Measurements from ENCODE around the gene MACF1. TPM values are rescaled to one million over a fixed set of nuclear protein-coding genes. Genes with fewer than 3 reads are reported as not detected.
A peak's percentile ranks its signal among the peaks of the same experiment; 100 is the strongest.

Gene MACF1
- total RNA-seq, 1 experiment from 2014 or later: 104 TPM

DNA sequence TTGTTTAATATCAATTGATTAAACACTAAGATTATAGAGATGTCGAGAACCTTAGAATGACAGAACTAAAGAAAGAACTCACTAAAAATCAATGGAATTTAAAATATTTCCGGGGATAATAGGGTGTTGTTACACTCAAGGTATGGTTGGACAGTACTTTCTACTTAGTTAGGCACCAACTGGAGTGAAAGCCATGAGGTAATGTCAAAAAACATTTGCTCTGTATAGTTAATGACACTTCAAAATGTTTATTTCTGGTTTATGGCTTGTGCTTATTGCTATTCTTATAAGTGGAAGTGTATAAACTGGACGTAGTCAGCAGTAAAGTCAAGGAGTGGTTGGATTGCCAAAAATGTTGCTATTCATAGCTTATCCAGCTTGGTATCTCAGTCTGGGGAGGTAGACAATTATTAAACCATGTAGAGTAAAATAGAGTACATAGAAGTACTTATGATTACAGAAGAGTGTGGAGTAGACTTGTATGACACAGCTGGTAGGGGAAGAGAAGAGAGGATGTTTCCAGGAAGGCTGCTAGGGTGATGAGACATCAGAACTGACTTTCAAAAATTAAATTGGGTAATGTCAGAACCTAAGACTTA is 230.4 kb downstream of the MACF1 start:
- TSS peak; percentile 32 for BruUV-seq (replicated peaks)
- Histone ChIP-seq H3K4me1 (peaks cover 11% of the 10 kb centered on the region), H3K9me3 (no peaks in the 10 kb centered on the region), H3K27me3 (replicated peaks; ENCODE audit: control insufficient read depth, insufficient read depth, low read length) (no peaks in the 10 kb centered on the region), H3K4me3 (ENCODE audit: low read depth, low read length) (no peak overlapping the region), H3K36me3 (ENCODE audit: control insufficient read depth, insufficient read depth, low read length) (no peaks in the 10 kb centered on the region)
- no peaks in the 10 kb centered on the region for H3K27me3 Mint-ChIP-seq (ENCODE audit: insufficient read depth, unreplicated experiment)
- peaks cover 9% of the 10 kb centered on the region for H3K4me1 Mint-ChIP-seq (ENCODE audit: low read depth, unreplicated experiment)
- H3K36me3 Mint-ChIP-seq (ENCODE audit: insufficient read depth, unreplicated experiment): peaks cover 70% of the 10 kb centered on the region
- peak overlapping the region; percentile 47 for H3K4me3 Mint-ChIP-seq (ENCODE audit: unreplicated experiment)
- ChIA-PET CTCF (interaction anchor here (1.2 kb wide), 1 partner anchor 24 kb away, joined by 3 read pairs; no protein-coding TSS in a partner anchor), POLR2A (no interaction called here)
- intact Hi-C loops (cut with micrococcal nuclease; ENCODE audit: unreplicated experiment): no loop called here
- TF ChIP-seq, protein P1, sequence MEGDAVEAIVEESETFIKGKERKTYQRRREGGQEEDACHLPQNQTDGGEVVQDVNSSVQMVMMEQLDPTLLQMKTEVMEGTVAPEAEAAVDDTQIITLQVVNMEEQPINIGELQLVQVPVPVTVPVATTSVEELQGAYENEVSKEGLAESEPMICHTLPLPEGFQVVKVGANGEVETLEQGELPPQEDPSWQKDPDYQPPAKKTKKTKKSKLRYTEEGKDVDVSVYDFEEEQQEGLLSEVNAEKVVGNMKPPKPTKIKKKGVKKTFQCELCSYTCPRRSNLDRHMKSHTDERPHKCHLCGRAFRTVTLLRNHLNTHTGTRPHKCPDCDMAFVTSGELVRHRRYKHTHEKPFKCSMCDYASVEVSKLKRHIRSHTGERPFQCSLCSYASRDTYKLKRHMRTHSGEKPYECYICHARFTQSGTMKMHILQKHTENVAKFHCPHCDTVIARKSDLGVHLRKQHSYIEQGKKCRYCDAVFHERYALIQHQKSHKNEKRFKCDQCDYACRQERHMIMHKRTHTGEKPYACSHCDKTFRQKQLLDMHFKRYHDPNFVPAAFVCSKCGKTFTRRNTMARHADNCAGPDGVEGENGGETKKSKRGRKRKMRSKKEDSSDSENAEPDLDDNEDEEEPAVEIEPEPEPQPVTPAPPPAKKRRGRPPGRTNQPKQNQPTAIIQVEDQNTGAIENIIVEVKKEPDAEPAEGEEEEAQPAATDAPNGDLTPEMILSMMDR (IDR thresholded peaks at IDR 0.05; ENCODE audit: insufficient read depth in 1 of 2, low read depth in 1 of 2, low read length in 1 of 2, severe bottlenecking in 1 of 2, unreplicated experiment in 1 of 2): no peak
- no peaks in the 10 kb centered on the region for H3K9me3 Mint-ChIP-seq (ENCODE audit: unreplicated experiment)
- peak overlapping the region; percentile 65 for H3K27ac Mint-ChIP-seq (ENCODE audit: unreplicated experiment)
- DNase-seq: peak in 1 of 2 experiments; percentile 5

DNA sequence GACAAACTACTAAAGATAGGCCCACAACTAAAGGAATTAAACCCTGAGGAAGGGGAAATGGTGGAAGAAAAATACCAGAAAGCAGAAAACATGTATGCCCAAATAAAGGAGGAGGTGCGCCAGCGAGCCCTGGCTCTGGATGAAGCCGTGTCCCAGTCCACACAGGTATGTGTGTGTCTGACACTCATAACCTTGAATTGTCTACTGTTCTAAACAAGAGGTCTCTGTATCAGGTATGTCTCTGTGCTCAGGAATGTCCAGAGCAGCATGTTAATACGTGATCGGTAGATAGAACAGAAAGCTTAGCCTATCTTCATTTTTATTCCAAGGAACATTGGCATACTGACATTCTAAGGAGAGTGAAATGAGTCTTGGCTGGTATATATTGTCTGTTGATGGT is 231.1 kb downstream of the MACF1 start:
- POLR2A ChIA-PET: no interaction called here
- H3K4me1 Mint-ChIP-seq (ENCODE audit: low read depth, unreplicated experiment): peaks cover 9% of the 10 kb centered on the region
- H3K9me3 Mint-ChIP-seq (ENCODE audit: unreplicated experiment): no peaks in the 10 kb centered on the region
- Histone ChIP-seq H3K36me3 (ENCODE audit: control insufficient read depth, insufficient read depth, low read length) (no peaks in the 10 kb centered on the region), H3K27me3 (replicated peaks; ENCODE audit: control insufficient read depth, insufficient read depth, low read length) (no peaks in the 10 kb centered on the region), H3K4me1 (peaks cover 11% of the 10 kb centered on the region), H3K9me3 (no peaks in the 10 kb centered on the region), H3K4me3 (ENCODE audit: low read depth, low read length) (no peak overlapping the region)
- TF ChIP-seq, protein P1 (IDR thresholded peaks at IDR 0.05; ENCODE audit: insufficient read depth in 1 of 2, low read depth in 1 of 2, low read length in 1 of 2, severe bottlenecking in 1 of 2, unreplicated experiment in 1 of 2): no peak
- intact Hi-C loops (cut with micrococcal nuclease; ENCODE audit: unreplicated experiment): no loop called here
- H3K36me3 Mint-ChIP-seq (ENCODE audit: insufficient read depth, unreplicated experiment): peaks cover 71% of the 10 kb centered on the region
- DNase-seq: no peak
- CTCF ChIA-PET: interaction anchor here (1.2 kb wide), 1 partner anchor 25 kb away, joined by 3 read pairs; no protein-coding TSS in a partner anchor
- H3K27me3 Mint-ChIP-seq (ENCODE audit: insufficient read depth, unreplicated experiment): no peaks in the 10 kb centered on the region
- no peak overlapping the region for H3K4me3 Mint-ChIP-seq (ENCODE audit: unreplicated experiment)
- peak overlapping the region; percentile 65 for H3K27ac Mint-ChIP-seq (ENCODE audit: unreplicated experiment)
- BruUV-seq (replicated peaks): no TSS peak

DNA sequence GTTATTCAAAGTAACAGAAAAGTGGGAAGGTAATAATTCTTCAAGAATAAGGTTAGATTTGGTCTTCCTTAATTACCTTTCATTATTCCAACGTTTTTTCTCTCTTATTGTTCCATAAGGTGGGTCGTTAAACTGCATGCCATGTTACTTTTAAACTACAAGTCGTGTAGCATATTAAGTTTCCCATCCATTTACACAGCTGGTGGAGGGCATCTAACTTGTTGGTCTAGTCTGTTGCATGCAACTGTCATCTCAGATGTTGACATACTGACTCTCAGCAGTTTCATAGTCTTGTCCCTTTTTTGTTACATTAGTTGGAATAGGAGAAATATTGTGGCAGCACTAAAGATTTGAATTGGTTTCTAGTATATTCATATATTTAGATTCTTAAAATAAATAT is 232.3 kb downstream of the MACF1 start:
- Histone ChIP-seq H3K9me3 (no peaks in the 10 kb centered on the region), H3K36me3 (ENCODE audit: control insufficient read depth, insufficient read depth, low read length) (no peaks in the 10 kb centered on the region), H3K4me1 (peaks cover 11% of the 10 kb centered on the region), H3K4me3 (ENCODE audit: low read depth, low read length) (no peak overlapping the region), H3K27me3 (replicated peaks; ENCODE audit: control insufficient read depth, insufficient read depth, low read length) (no peaks in the 10 kb centered on the region)
- Mint-ChIP-seq H3K9me3 (ENCODE audit: unreplicated experiment) (no peaks in the 10 kb centered on the region), H3K27ac (ENCODE audit: unreplicated experiment) (no peak overlapping the region), H3K27me3 (ENCODE audit: insufficient read depth, unreplicated experiment) (no peaks in the 10 kb centered on the region), H3K4me3 (ENCODE audit: unreplicated experiment) (no peak overlapping the region), H3K36me3 (ENCODE audit: insufficient read depth, unreplicated experiment) (peaks cover 70% of the 10 kb centered on the region), H3K4me1 (ENCODE audit: low read depth, unreplicated experiment) (peaks cover 9% of the 10 kb centered on the region)
- no TSS peak for BruUV-seq (replicated peaks)
- ChIA-PET CTCF (no interaction called here), POLR2A (no interaction called here)
- no peak for DNase-seq
- intact Hi-C loops (cut with micrococcal nuclease; ENCODE audit: unreplicated experiment): no loop called here
- TF ChIP-seq, protein P1 (IDR thresholded peaks at IDR 0.05; ENCODE audit: insufficient read depth in 1 of 2, low read depth in 1 of 2, low read length in 1 of 2, severe bottlenecking in 1 of 2, unreplicated experiment in 1 of 2): no peak

All from Caco-2 (cell line).